Mucosa of stomach (tissue), 1 donor: ENCODE data around the gene SPOCK2.

Source experiments
- H3K27me3 ChIP-seq: one replicate; pipeline ENCODE4 v1.7.0; 2013; ENCODE audit warnings: mild to moderate bottlenecking, low read length; ENCODE audit not compliant: control insufficient read depth, insufficient read depth
- H3K36me3 ChIP-seq: one replicate; pipeline ENCODE4 v1.7.0; 2013; ENCODE audit warnings: low read length; ENCODE audit not compliant: control insufficient read depth, insufficient read depth
- H3K4me1 ChIP-seq: one replicate; pipeline ENCODE4 v1.7.0; 2013; ENCODE audit warnings: mild to moderate bottlenecking, low read length; ENCODE audit not compliant: control insufficient read depth, insufficient read depth
- H3K4me3 ChIP-seq: one replicate; pipeline ENCODE4 v1.7.0; 2013; ENCODE audit warnings: low read length
- H3K9ac ChIP-seq: one replicate; pipeline ENCODE4 v1.7.0; 2013; ENCODE audit warnings: mild to moderate bottlenecking, low read length, moderate library complexity
- H3K9me3 ChIP-seq: one replicate; pipeline ENCODE4 v1.7.0; 2013; ENCODE audit warnings: mild to moderate bottlenecking, low read length, moderate library complexity; ENCODE audit not compliant: control insufficient read depth
- donor health status: Pancreatic carcinoma.

The SPOCK2 gene

GRCh38 chr10:72082856-72083789, 5.2 kb downstream of the SPOCK2 start:
- Histone ChIP-seq H3K4me1 (peaks cover 14% of the 10 kb centered on the region), H3K27me3 (peaks cover 28% of the 10 kb centered on the region), H3K36me3 (no peaks in the 10 kb centered on the region), H3K4me3 (no peak overlapping the region), H3K9me3 (no peaks in the 10 kb centered on the region), H3K9ac (no peak overlapping the region)

DNA sequence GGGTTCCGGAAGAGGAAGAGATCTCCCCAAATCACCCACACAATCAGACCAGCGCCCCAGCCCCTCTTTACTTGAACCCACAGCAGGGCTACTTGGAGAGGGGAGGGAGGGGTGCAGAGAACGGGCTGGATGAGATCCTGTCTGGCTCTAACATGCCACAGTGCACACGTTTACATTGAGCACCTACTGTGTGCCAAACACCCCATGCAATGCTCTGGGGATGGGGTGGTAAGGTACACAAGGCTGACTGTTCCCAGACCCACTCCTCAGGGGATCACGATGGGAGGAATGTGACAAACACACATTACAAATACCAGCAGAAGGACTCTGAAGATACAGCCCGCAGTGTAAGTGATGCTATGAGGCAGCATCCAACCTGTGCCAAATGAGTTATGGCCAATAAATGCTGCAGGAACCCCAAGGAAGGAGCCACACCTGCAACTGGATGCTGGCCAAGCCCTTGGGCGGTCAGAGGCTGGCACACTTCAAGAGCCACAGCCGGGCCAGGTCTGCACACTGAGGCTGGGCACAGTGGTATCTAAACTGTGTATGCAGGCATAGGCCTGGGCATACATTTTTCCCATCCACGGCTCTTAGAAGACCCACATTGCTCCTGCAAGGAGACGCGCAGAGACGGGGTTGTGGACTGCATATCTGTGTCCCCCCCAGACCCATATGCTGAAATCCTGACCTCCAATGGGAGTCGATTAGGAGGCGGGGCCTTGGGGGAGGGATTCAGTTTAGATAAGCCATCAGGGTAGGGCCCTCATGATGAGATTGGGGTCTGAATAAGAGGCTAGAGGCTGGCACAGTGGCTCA, 6.4 kb downstream of the SPOCK2 start:
- Histone ChIP-seq H3K36me3 (no peaks in the 10 kb centered on the region), H3K4me1 (peaks cover 4% of the 10 kb centered on the region), H3K27me3 (peaks cover 19% of the 10 kb centered on the region), H3K4me3 (no peak overlapping the region), H3K9ac (no peak overlapping the region), H3K9me3 (no peaks in the 10 kb centered on the region)

DNA sequence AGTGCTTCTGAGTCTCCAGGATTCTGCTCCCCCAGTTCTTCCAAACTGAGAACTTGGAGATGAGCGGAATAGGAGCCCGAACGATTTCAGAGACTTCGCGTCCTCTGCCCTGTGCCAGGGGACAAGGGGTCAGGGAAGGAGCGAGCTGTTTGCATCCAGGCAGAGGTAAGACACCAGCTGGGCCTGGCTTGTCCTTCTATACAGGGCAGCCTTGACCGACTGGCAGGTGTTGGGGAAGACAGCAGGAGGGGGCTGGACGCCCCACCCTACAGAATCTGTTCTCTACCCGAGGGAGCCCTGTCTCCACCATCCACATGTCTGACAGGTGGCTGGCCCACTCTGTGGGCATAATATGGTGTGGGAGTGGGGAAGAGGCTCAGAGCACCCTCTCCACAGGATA, 7.1 kb downstream of the SPOCK2 start:
- Histone ChIP-seq H3K4me3 (no peak overlapping the region), H3K9me3 (no peaks in the 10 kb centered on the region), H3K27me3 (peaks cover 11% of the 10 kb centered on the region), H3K4me1 (peaks cover 4% of the 10 kb centered on the region), H3K9ac (no peak overlapping the region), H3K36me3 (no peaks in the 10 kb centered on the region)

GRCh38 chr10:72080042-72080975, 8.0 kb downstream of the SPOCK2 start:
- no peaks in the 10 kb centered on the region for H3K9me3 ChIP-seq
- no peaks in the 10 kb centered on the region for H3K36me3 ChIP-seq
- H3K27me3 ChIP-seq: peaks cover 9% of the 10 kb centered on the region
- peaks cover 4% of the 10 kb centered on the region for H3K4me1 ChIP-seq
- no peak overlapping the region for H3K4me3 ChIP-seq
- H3K9ac ChIP-seq: no peak overlapping the region

- Histone ChIP-seq H3K27me3 (peaks cover 5% of the 10 kb centered on the region), H3K4me3 (no peak overlapping the region), H3K9me3 (no peaks in the 10 kb centered on the region), H3K4me1 (peaks cover 4% of the 10 kb centered on the region), H3K36me3 (no peaks in the 10 kb centered on the region), H3K9ac (no peak overlapping the region)
Observed at GRCh38 chr10:72079356-72079755, 9.0 kb downstream of the SPOCK2 start.

- no peak overlapping the region for H3K4me3 ChIP-seq
- no peaks in the 10 kb centered on the region for H3K9me3 ChIP-seq
- peaks cover 5% of the 10 kb centered on the region for H3K27me3 ChIP-seq
- H3K36me3 ChIP-seq: no peaks in the 10 kb centered on the region
- H3K9ac ChIP-seq: no peak overlapping the region
- peaks cover 4% of the 10 kb centered on the region for H3K4me1 ChIP-seq
Observed at GRCh38 chr10:72077275-72077990, 10.9 kb downstream of the SPOCK2 start.

- no peaks in the 10 kb centered on the region for H3K36me3 ChIP-seq
- no peak overlapping the region for H3K4me3 ChIP-seq
- peaks cover 5% of the 10 kb centered on the region for H3K27me3 ChIP-seq
- H3K4me1 ChIP-seq: no peaks in the 10 kb centered on the region
- no peak overlapping the region for H3K9ac ChIP-seq
- H3K9me3 ChIP-seq: no peaks in the 10 kb centered on the region
Observed at GRCh38 chr10:72076756-72077155, 11.6 kb downstream of the SPOCK2 start.

DNA sequence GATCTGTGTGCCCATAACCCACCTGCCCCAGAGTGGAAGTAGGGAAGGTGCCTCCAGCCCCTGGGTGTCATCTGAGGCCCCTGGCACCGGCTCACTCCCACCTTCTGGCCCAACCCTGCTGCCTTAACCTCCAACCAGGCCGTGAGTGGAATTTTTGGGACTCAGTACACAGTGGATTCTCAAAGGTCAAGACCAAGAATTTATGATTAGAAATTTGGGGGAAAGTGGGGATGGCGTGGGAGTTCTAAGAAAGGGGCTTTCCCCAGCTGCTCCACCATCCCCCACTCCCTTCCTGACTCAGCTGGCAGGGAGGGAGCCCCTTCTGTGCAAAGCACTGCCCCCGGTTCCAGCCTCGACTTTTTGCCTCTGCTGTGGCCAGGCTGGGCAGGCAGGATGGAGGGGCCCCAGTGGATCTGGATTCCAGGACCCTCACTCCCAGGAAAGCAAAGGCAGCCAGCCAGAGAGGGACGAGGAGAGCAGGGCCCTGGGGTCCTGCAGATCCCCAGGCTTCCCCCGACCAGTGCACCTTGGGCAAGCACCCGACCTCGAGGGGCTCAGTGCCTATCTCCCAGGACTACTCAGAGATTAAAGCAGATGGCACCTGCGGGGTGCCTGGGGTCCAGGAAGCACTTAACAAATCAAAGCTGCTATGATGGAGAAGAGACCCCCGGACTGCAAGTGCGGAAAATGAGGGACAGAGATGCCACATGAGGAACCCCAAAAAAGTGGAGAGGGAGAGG, 12.8 kb downstream of the SPOCK2 start:
- Histone ChIP-seq H3K36me3 (no peaks in the 10 kb centered on the region), H3K4me1 (no peaks in the 10 kb centered on the region), H3K9me3 (no peaks in the 10 kb centered on the region), H3K4me3 (no peak overlapping the region), H3K27me3 (peaks cover 2% of the 10 kb centered on the region), H3K9ac (no peak overlapping the region)

DNA sequence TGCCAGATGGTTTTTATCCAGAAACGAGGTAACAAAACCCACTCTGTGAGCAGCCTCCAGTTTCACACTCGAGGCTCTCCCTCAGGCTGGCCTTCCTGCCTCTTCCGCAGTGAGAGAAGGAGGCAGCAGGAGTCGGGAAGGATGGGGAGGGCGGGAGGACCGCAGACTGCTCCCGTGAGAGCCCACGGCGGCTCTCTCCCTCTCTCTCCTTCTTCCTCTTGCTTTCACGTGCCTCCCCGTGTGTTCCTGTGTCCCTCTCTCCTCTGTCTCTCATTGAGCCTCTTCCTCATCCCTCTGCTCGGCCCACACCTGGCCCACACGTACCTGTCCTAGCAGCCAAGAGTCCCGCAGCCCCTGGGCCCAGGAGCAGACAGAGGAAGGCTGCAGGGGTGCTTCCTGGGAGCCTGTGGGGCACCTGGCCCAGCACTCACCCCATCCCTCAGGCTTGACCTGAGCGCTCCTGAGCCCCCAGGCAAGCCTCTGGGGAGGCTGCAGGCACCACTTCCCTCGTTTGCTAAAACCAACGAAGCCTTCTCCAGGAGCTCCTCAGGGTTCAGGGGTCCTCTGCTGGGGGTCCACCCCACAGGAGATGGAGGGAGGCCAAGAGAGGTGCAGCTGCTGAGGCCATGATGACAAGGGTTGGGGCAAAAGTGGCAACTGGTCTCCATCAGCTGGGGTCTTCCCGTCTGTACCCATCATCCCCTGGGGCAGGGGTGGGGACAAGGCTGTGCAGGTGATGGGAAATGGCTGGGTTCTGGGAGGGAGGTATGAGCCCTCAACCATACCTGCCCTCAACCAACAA, 13.6 kb downstream of the SPOCK2 start:
- Histone ChIP-seq H3K9me3 (no peaks in the 10 kb centered on the region), H3K4me1 (no peaks in the 10 kb centered on the region), H3K27me3 (peaks cover 2% of the 10 kb centered on the region), H3K36me3 (no peaks in the 10 kb centered on the region), H3K9ac (no peak overlapping the region), H3K4me3 (no peak overlapping the region)
